Cardiac septum (tissue), 1 donor: ENCODE results near the gene IGLL5. TPM values are rescaled to one million over a fixed set of nuclear protein-coding genes. Genes with fewer than 3 reads are reported as not detected.

Experiments used
- DNase-seq: peaks from one replicate; pipeline ENCODE4 v3.0.0-alpha.2; 2020; ENCODE audit warnings: low spot score
- intact Hi-C: fragments of 100-400 bp; cut with DNase I; formaldehyde crosslinking; loops from one replicate; pipeline ENCODE4 v1.14.0; 2022
- total RNA-seq: library from RNA; stranded (reverse); fragmentation: NEBNext Ultra II Directional; extraction: Animal tissue kit (Norgen Biotek cat#: 25700); gene quantifications from one replicate; pipeline ENCODE4 v1.2.1, GENCODE V29; 2021
- donor health status: DM: no; HTN: no; CAD: no.

Gene IGLL5
- total RNA-seq, 1 donor from 2014 or later = not detected

GRCh38 chr22:22857607-22858558, 29.7 kb upstream of the IGLL5 start:
- intact Hi-C loops = no loop called here
- no peak for DNase-seq

- intact Hi-C loops = no loop called here
- DNase-seq = no peak
Measured at GRCh38 chr22:22858559-22858937, 29.1 kb upstream of the IGLL5 start.

GRCh38 chr22:22863001-22863400, 24.6 kb upstream of the IGLL5 start:
- intact Hi-C loops = no loop called here
- no peak for DNase-seq

- no peak for DNase-seq
- intact Hi-C loops = no loop called here
Measured at GRCh38 chr22:22865311-22866072, 22.1 kb upstream of the IGLL5 start.

GRCh38 chr22:22866381-22867111, 21.1 kb upstream of the IGLL5 start:
- intact Hi-C loops = no loop called here
- DNase-seq = no peak

- intact Hi-C loops = no loop called here
- no peak for DNase-seq
Measured at GRCh38 chr22:22867996-22868715, 19.5 kb upstream of the IGLL5 start.

- intact Hi-C loops = no loop called here
- no peak for DNase-seq
Measured at GRCh38 chr22:22870577-22871404, 16.8 kb upstream of the IGLL5 start.

- no peak for DNase-seq
- intact Hi-C loops = no loop called here
Measured at GRCh38 chr22:22871536-22872278, 15.9 kb upstream of the IGLL5 start.

GRCh38 chr22:22872722-22873708, 14.6 kb upstream of the IGLL5 start:
- no peak for DNase-seq
- intact Hi-C loops = no loop called here

GRCh38 chr22:22877523-22878210, 9.9 kb upstream of the IGLL5 start:
- intact Hi-C loops = no loop called here
- no peak for DNase-seq

- no peak for DNase-seq
- intact Hi-C loops = no loop called here
Measured at GRCh38 chr22:22878211-22878570, 9.4 kb upstream of the IGLL5 start.

GRCh38 chr22:22878801-22879674, 8.6 kb upstream of the IGLL5 start:
- intact Hi-C loops = no loop called here
- DNase-seq = no peak

- DNase-seq = no peak
- intact Hi-C loops = no loop called here
Measured at GRCh38 chr22:22879675-22880155, 7.9 kb upstream of the IGLL5 start.

- DNase-seq = no peak
- intact Hi-C loops = no loop called here
Measured at GRCh38 chr22:22880645-22881044, 7.0 kb upstream of the IGLL5 start.
